Astrocyte (in vitro differentiated cells and primary cell): ENCODE measurements around the gene NAT14. TPM values are rescaled to one million over a fixed set of nuclear protein-coding genes. Genes with fewer than 3 reads are reported as not detected.

Experiments
- DNase-seq: peaks from one replicate; pipeline ENCODE4 v3.0.0-alpha.2; 2010; ENCODE audit warnings: low read depth
- FAIRE-seq: peaks from 2 replicates; lab custom pipeline; 2011; peaks lifted over from hg19 to GRCh38; lab: Jason Lieb, UNC
- H2AFZ ChIP-seq: 2 replicates; pipeline ENCODE4 v1.6.0; 2012; ENCODE audit warnings: low read depth, low read length, inconsistent platforms
- H3K27ac ChIP-seq: 2 replicates; pipeline ENCODE4 v1.5.1; 2011; ENCODE audit warnings: low read depth, low read length, inconsistent platforms
- H3K27me3 ChIP-seq: 2 replicates; pipeline ENCODE4 v1.6.0; 2011; ENCODE audit warnings: low read length, inconsistent platforms; ENCODE audit not compliant: insufficient read depth
- H3K36me3 ChIP-seq: 2 replicates; pipeline ENCODE4 v1.5.1; 2011; ENCODE audit warnings: low read length, inconsistent platforms; ENCODE audit not compliant: insufficient read depth
- H3K4me1 ChIP-seq: 2 replicates; pipeline ENCODE4 v1.5.1; 2011; ENCODE audit warnings: low read length, inconsistent platforms; ENCODE audit not compliant: insufficient read depth
- H3K4me2 ChIP-seq: 2 replicates; pipeline ENCODE4 v1.6.0; 2012; ENCODE audit warnings: low read length, inconsistent platforms
- H3K4me3 ChIP-seq: 2 replicates; pipeline ENCODE4 v1.5.1; 2011; ENCODE audit warnings: low read depth, mild to moderate bottlenecking, low read length, inconsistent platforms; ENCODE audit not compliant: insufficient read depth
- H3K79me2 ChIP-seq: 2 replicates; pipeline ENCODE4 v1.6.0; 2012; ENCODE audit warnings: mild to moderate bottlenecking, low read length, inconsistent platforms; ENCODE audit not compliant: insufficient read depth
- H3K9ac ChIP-seq: 2 replicates; pipeline ENCODE4 v1.6.0; 2012; ENCODE audit warnings: mild to moderate bottlenecking, low read length, inconsistent platforms
- H3K9me3 ChIP-seq: 2 replicates; pipeline ENCODE4 v1.5.1; 2012; ENCODE audit warnings: low read depth, mild to moderate bottlenecking, low read length, inconsistent platforms; ENCODE audit not compliant: insufficient read depth
- H4K20me1 ChIP-seq: 2 replicates; pipeline ENCODE4 v1.6.0; 2012; ENCODE audit warnings: low read length, inconsistent platforms; ENCODE audit not compliant: insufficient read depth
- H3K27ac Mint-ChIP-seq: one replicate; pipeline ENCODE4 v1.8.0; 2021; ENCODE audit warnings: mild to moderate bottlenecking, mixed read lengths; ENCODE audit not compliant: unreplicated experiment
- H3K27me3 Mint-ChIP-seq: one replicate; pipeline ENCODE4 v1.8.0; 2021; ENCODE audit warnings: low read depth, mixed read lengths; ENCODE audit not compliant: unreplicated experiment
- H3K36me3 Mint-ChIP-seq: one replicate; pipeline ENCODE4 v1.8.0; 2021; ENCODE audit warnings: low read depth, mixed read lengths; ENCODE audit not compliant: unreplicated experiment
- H3K4me1 Mint-ChIP-seq: one replicate; pipeline ENCODE4 v1.8.0; 2021; ENCODE audit warnings: low read depth, mixed read lengths; ENCODE audit not compliant: unreplicated experiment
- H3K4me3 Mint-ChIP-seq: one replicate; pipeline ENCODE4 v1.8.0; 2021; ENCODE audit warnings: mild to moderate bottlenecking, moderate library complexity, mixed read lengths; ENCODE audit not compliant: unreplicated experiment
- H3K9me3 Mint-ChIP-seq: one replicate; pipeline ENCODE4 v1.8.0; 2021; ENCODE audit warnings: mild to moderate bottlenecking, mixed read lengths; ENCODE audit not compliant: unreplicated experiment
- CTCF ChIP-seq: IDR thresholded peaks from 2 replicates; pipeline ENCODE4 v1.5.1; 2011; ENCODE audit warnings: low read depth, mild to moderate bottlenecking, inconsistent platforms, low read length, moderate library complexity; ENCODE audit not compliant: insufficient read depth
- EZH2 ChIP-seq: IDR thresholded peaks from 2 replicates; pipeline ENCODE4 v1.6.1; 2012; ENCODE audit warnings: mild to moderate bottlenecking, low read length, inconsistent platforms; ENCODE audit not compliant: insufficient read depth
- total RNA-seq: library from RNA; stranded (reverse); gene quantifications from 2 replicates; pipeline ENCODE4 v1.2.1, GENCODE V29; 2021

NAT14 gene
- total RNA-seq, 1 donor from 2014 or later: 71.2 TPM

GRCh38 chr19:55483706-55484592 lies 1.0 kb upstream of the NAT14 start:
- peaks cover 41% of the 10 kb centered on the region for H3K4me1 ChIP-seq
- Mint-ChIP-seq H3K9me3 (no peaks in the 10 kb centered on the region), H3K27ac (no peak overlapping the region), H3K36me3 (peaks cover 2% of the 10 kb centered on the region), H3K4me1 (peaks cover 14% of the 10 kb centered on the region), H3K27me3 (no peaks in the 10 kb centered on the region), H3K4me3 (peak overlapping the region; percentile 69)
- peak overlapping the region; percentile 82 for H3K27ac ChIP-seq
- no peaks in the 10 kb centered on the region for H3K9me3 ChIP-seq
- TF ChIP-seq EZH2: no peak
- H2AFZ ChIP-seq: no peak overlapping the region
- H3K9ac ChIP-seq: peak overlapping the region; percentile 82
- peak overlapping the region; percentile 96 for H3K4me2 ChIP-seq
- H3K27me3 ChIP-seq: no peaks in the 10 kb centered on the region
- H3K79me2 ChIP-seq: peaks cover 37% of the 10 kb centered on the region
- FAIRE-seq (no peak), DNase-seq (no peak)
- H3K4me3 ChIP-seq: peak overlapping the region; percentile 71
- H4K20me1 ChIP-seq: peaks cover 9% of the 10 kb centered on the region
- no peaks in the 10 kb centered on the region for H3K36me3 ChIP-seq

GRCh38 chr19:55485439-55486011 lies 537 bp downstream of the NAT14 start:
- H3K27ac Mint-ChIP-seq: peak overlapping the region; percentile 91
- no peak for FAIRE-seq

More at GRCh38 chr19:55485439-55486011, 537 bp downstream of the NAT14 start:
- H3K79me2 ChIP-seq: peaks cover 26% of the 10 kb centered on the region
- H3K9ac ChIP-seq: peak overlapping the region; percentile 82
- H3K36me3 ChIP-seq: no peaks in the 10 kb centered on the region
- no peak for TF ChIP-seq CTCF
- TF ChIP-seq EZH2: no peak
- Mint-ChIP-seq H3K36me3 (peaks cover under 1% of the 10 kb centered on the region), H3K9me3 (no peaks in the 10 kb centered on the region), H3K4me1 (peaks cover 14% of the 10 kb centered on the region), H3K27me3 (no peaks in the 10 kb centered on the region), H3K4me3 (peak overlapping the region; percentile 87)
- H2AFZ ChIP-seq: no peak overlapping the region
- H3K9me3 ChIP-seq: no peaks in the 10 kb centered on the region
- H3K27ac ChIP-seq: peak overlapping the region; percentile 91
- H3K27me3 ChIP-seq: no peaks in the 10 kb centered on the region
- H3K4me1 ChIP-seq: peaks cover 49% of the 10 kb centered on the region
- peak overlapping the region; percentile 71 for H3K4me3 ChIP-seq
- H4K20me1 ChIP-seq: no peaks in the 10 kb centered on the region
- peak overlapping the region; percentile 96 for H3K4me2 ChIP-seq
- no peak for DNase-seq
